ENCODE data around the gene ATP13A3.
A peak's percentile ranks its signal among the peaks of the same experiment; 100 is the strongest.
"Not testable (repeated sequence)": the region's sequence is repeated elsewhere in the genome, so short reads cannot be mapped to it uniquely, and the experiment has no call there.

ATP13A3 gene

DNA sequence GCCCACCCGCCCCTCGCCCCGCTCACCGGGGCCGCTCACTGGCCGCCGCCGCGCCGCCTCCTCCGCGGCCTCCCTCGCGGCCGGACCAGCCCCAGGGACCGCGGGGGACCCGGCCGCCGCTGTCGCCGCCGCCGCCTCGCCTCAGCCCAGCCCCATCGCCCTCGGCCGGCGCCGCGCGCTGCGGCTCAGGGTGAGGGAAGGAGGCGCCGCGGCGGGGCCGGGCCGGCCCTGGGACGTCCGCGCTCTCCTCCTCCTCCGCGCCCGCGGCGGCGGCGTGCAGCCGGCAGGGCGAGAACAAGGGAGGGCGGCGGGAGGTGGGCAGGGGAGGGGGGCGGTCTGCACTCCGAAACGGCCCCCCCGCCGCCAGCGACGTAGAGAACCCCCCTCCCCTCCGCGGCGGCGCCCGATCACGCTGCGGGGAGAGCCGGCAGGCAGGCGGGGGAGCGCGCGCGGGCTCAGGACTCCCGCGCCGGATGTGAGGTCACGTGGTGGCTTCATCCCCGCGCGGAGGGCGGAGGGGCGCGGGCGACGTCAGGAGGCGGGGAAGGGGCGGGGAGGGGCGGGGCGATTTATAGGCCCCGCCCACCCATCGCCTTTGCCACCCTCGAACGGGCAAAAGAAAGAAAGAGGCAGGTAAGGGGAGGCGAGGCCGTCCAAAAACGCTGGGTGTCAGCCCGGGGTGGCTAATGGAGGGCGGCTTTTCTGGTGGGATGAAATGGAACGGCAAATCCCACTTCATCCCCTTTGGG lies at the start of gene ATP13A3:
Gene ATP13A3, minus strand, starts transcription at position 463 of the 749 bp plus-strand sequence. CDS start 24,812 bp downstream, outside the sequence.
- DNase-seq = peak; percentile 93

DNA sequence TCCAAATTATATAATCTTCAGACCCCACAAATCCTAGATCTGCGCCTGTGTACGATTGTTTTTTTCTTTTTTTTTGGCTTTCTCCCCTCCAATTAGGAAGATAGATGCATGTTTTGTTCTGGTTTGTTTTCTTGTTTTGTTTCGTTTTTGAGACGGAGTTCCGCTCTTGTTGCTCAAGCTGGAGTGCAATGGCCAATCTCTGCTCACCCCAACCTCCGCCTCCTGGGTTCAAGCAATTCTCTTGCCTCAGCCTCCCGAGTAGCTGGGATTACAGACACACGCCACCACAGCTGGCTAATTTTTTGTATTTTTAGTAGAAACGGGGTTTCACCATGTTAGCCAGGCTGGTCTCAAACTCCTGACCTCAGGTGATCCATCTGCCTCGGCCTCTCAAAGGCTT lies 48.4 kb upstream of the ATP13A3 start:
- not testable (repeated sequence) for DNase-seq

- no peak for DNase-seq
Observed at GRCh38 chr3:194534243-194534642, 47.4 kb upstream of the ATP13A3 start.

GRCh38 chr3:194532591-194532990 lies 45.8 kb upstream of the ATP13A3 start:
- DNase-seq = no peak

DNA sequence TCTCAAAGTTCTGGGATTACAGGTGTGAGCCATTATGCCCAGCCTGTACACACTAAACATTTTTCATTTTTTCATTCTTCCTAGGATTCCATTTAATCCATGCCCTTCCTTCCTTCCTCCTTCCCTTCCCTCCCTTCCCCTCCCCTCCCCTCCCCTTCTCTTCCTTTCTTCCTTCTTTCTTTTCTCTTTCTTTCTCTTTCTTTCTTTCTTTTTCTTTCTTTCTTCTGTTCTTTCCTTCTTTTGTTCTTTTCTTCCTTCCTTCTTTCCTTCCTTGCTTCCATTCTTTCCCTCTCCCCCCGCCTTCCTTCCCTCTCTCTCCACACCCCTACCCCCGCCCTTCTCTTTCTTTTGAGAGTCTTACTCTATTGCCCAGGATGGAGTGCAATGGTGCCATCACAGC lies 40.9 kb upstream of the ATP13A3 start:
- no peak for DNase-seq

- no peak for DNase-seq
Observed at GRCh38 chr3:194526164-194526563, 39.4 kb upstream of the ATP13A3 start.

- DNase-seq = no peak
Observed at GRCh38 chr3:194522579-194523046, 35.8 kb upstream of the ATP13A3 start.

DNA sequence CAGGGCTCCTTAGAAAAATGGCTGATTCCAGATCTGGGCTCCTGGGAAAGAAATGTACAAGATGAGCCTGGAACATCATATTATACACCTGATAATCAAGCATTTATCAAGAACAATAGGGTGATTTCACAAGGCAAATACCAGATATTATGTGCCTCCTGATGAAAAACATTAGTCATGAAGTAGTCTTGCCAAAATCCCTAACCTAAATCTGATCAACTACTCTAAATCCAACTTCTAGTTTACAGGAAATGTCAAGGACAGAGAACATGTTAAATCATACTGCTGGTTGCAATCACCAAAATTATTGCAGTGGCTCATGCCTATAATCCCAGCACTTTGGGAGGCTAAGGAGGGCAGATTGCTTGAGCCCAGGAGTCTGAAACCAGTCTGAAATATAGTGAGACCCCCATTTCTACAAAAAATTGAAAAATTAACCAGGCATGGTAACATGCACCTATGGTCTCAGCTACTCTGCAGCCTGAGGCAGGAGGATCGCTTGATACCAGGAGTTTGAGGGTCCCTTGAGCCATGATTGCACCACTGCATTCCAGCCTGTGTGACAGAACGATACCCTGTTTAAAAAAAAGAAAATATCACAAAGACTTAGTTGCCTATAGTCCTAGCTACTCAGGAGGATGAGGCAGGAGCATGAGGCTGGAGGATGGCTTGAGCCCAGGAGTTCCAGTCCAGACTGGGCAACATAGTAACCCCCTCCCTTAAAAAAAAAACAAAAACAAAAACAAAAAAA lies 34.9 kb upstream of the ATP13A3 start:
- no peak for DNase-seq

DNA sequence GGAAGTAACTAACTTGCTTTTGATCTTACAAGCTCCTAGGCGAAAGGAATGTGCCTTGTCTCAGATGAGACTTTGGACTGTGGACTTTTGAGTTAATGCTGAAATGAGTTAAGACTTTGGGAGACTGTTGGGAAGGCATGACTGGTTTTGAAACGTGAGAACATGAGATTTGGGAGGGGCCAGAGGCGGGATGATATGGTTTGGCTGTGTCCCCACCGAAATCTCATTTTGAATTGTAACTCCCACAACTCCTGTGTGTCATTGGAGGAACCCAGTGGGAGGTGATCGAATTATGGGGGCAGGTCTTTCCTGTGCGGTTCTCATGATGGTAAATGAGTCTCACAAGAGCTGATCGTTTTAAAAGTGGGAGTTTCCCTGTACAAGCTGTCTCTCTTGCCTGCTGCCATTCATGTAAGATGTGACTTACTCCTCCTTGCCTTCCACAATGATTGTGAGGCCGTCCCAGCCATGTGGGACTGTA lies 33.9 kb upstream of the ATP13A3 start:
- peak; percentile 72 for DNase-seq

DNA sequence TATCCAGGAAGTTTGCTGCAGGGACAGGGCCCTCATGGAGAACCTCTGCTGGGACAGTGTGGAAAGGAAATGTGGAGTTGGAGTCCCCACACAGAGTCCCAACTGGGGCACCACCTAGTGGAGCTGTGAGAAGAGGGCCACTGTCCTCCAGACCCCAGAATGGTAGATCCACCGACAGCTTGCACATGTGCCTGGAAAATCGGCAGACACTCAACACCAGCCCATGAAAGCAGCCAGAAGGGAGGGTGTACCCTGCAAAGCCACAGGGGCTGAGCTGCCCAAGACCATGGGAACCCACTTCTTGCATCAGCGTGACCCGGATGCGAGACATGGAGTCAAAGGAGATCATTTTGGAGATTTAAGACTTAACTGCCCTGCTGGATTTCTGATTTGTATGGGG lies 33.4 kb upstream of the ATP13A3 start:
- DNase-seq = not testable (repeated sequence)

GRCh38 chr3:194518652-194519051 lies 31.9 kb upstream of the ATP13A3 start:
- DNase-seq = no peak

DNA sequence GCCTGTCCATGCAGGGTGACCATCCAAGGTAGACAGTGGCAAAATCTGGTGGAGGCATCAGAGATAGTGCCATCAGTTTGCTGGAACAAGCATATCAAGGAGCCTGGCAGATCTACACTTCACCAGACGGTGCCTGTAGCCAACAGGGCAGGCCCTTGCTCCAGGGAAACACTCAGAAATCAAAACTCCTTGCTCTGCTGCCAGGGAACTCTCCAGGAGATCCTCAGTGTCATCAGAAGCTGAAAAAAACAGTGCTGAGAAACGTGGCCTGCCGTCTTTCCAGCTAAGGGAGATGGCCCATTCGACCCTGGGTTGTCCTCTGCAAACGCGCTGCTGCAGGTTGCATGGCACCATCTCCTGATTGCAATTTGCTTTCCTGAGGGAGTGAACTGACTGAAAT lies 30.5 kb upstream of the ATP13A3 start:
- DNase-seq = no peak

DNA sequence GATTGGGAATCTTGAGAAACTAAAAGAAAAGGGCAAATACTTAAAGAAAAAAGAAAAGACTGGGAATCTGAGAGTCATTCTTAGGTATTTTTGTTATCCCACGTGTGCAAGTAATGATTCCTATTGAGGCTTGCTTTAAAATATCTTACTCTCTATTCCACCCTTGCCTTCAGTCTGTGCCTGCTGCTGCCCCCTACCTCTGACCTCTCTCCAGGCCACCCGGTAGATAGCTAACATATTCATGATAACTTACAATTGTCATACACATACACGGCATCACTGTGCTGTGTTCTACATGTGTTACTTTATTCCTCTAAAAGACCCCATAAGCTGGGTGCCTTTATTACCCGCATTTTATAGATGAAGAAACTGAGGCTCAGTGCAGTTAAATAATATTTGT lies 27.8 kb upstream of the ATP13A3 start:
- DNase-seq = no peak

- DNase-seq = no peak
Observed at GRCh38 chr3:194512895-194513601, 26.2 kb upstream of the ATP13A3 start.

DNA sequence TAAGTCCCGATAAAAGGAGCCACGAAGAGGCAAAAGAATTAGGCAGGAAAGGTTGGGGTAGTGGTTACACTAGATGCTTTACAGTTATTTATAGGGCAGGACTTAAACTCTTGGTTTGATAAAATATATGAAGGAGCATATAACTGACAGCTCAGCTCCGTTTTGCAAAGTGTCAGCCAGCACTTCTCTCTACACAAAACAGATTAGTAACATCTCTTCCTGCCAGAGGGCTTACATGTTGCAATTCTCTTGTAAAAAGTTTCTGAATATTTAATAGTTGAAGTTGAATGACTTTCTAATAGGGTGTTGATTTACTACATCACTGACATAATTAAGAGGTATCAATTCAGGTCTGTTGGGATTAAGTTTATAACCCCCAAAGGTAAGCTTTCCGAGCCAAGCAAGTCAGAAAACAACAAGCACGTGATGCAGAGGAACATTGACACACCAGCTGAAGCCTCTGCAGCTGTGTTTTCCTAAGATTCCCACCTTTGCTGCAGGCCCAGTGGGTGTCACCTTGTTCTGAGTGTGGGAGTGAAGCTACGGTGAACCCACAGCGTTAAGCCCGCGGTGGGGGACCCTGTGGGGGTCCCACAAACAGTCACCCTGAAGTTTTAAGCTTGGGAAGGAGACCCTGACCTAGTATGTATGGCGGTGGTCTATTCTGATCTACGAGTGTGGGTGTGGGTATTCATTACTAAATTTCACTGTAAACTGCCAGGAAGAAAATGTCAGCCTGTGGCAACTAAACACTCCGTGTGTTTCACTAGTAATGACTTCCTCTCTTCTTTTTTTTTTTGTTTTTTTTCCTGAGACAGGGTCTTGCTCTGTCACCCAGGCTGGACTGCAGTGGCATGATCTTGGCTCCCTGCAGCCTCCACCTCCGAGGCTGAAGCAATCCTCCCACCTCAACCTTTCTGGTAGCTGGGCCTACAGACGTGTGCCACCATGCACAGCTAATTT lies 22.0 kb upstream of the ATP13A3 start:
- DNase-seq = no peak

- DNase-seq = no peak
Observed at GRCh38 chr3:194507571-194507970, 20.8 kb upstream of the ATP13A3 start.

GRCh38 chr3:194505791-194506415 lies 19.1 kb upstream of the ATP13A3 start:
- DNase-seq = no peak

- DNase-seq = no peak
Observed at GRCh38 chr3:194504861-194505260, 18.1 kb upstream of the ATP13A3 start.

DNA sequence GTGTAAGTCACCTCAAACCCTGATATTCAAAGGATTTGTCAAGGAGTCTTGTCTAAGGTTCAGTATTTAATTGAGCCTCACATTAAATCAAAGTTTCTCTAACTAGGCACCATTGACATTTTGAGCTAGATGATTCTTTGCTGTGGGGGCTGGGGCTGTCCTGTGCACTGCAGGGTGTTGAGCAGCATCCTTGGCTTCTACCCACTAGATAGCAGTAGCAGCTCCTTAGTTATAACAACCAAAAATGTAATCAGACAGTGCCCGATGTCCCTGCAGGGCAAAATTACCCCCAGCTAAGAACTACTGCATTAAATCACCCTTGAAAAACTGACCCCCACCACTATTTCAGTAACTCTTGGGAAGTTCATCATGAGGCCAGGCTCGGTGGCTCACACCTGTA lies 17.3 kb upstream of the ATP13A3 start:
- DNase-seq = no peak

GRCh38 chr3:194503081-194503531 lies 16.3 kb upstream of the ATP13A3 start:
- DNase-seq = no peak

- DNase-seq = no peak
Observed at GRCh38 chr3:194500198-194500597, 13.4 kb upstream of the ATP13A3 start.

GRCh38 chr3:194499516-194499915 lies 12.7 kb upstream of the ATP13A3 start:
- not testable (repeated sequence) for DNase-seq

Measured in activated CD8-positive, alpha-beta memory T cell treated with anti-CD3 and anti-CD28 coated beads, Interleukin-2, amount 50 U/mL, for 48 hours (primary cell).